HCT116 (cell line): ENCODE data around the gene CBX4. TPM values are rescaled to one million over a fixed set of nuclear protein-coding genes. Genes with fewer than 3 reads are reported as not detected.
"Not testable (repeated sequence)": the region's sequence is repeated elsewhere in the genome, so short reads cannot be mapped to it uniquely, and the experiment has no call there.

Experiments
- ATAC-seq: fragments of 200-7000 bp; cut with Tn5 transposase; 2 replicates; pipeline ENCODE4 v1.9.1; 2020; ENCODE audit warnings: mild to moderate bottlenecking, moderate library complexity
- BruUV-seq: library from RNA; stranded (reverse); fragments of 400-500 nt; replicated peaks from 2 replicates; lab custom pipeline; 2021; lab: Mats Ljungman, UMichigan
- CTCF ChIA-PET: fragments of 300-600 bp; sonication (Branson Sonifier 250); formaldehyde crosslinking; loops from one replicate; lab custom pipeline; 2021; ENCODE audit warnings: antibody characterized with exemption; lab: Charles Lee
- POLR2A ChIA-PET: fragments of 300-600, 350-600 bp; sonication (Branson Sonifier 250); formaldehyde crosslinking; loops from one replicate; lab custom pipeline; 2021; ENCODE audit warnings: antibody characterized with exemption; lab: Charles Lee
- RAD21 ChIA-PET, 2 experiments: fragments of 300-600 bp; sonication (Branson Sonifier 250); formaldehyde crosslinking; loops; one replicate each; lab custom pipeline; 2023; ENCODE audit warnings: low total read pairs in 2 of 2; ENCODE audit not compliant: uncharacterized antibody in 2 of 2, unreplicated experiment in 2 of 2, low non-redundant PET in 1 of 2; lab: Charles Lee
- DNase-seq: peaks from one replicate; pipeline ENCODE4 v3.0.0-alpha.2; 2010; ENCODE audit warnings: low read depth, low spot score
- H2AFZ ChIP-seq: fragments of 200-600 bp; shearing (Covaris generic), sonication (generic); 2 replicates; pipeline ENCODE4 v1.6.1; 2017; ENCODE audit warnings: low read depth, mixed run types, mixed read lengths, antibody characterized with exemption, low read length; ENCODE audit not compliant: poor library complexity, severe bottlenecking
- H3K27ac ChIP-seq: 2 replicates; pipeline ENCODE4 v1.5.1; 2012; ENCODE audit warnings: low read depth, low read length
- H3K27me3 ChIP-seq: fragments of 200-600 bp; sonication (generic); 2 replicates; pipeline ENCODE4 v1.6.1; 2016; ENCODE audit warnings: mixed run types, low read length, mixed read lengths; ENCODE audit not compliant: insufficient read depth
- H3K36me3 ChIP-seq, 2 experiments: fragments of 200-500 bp in 1 of 2; fragments of 200-600 bp in 1 of 2; sonication (Bioruptor generic) in 1 of 2; sonication (generic) in 1 of 2; 2 replicates each; pipeline versions ENCODE4 v1.5.1 to v1.6.1; 2014 to 2016; ENCODE audit warnings: low read length in 2 of 2, inconsistent platforms in 1 of 2, mixed read lengths in 1 of 2, mixed run types in 1 of 2; ENCODE audit not compliant: insufficient read depth in 2 of 2, control insufficient read depth in 1 of 2
- H3K4me1 ChIP-seq, 2 experiments: fragments of 200-600 bp in 1 of 2; sonication (generic) in 1 of 2; 2 replicates each; pipeline versions ENCODE4 v1.5.1 to v1.6.1; 2012 to 2017; ENCODE audit warnings: low read length in 2 of 2, inconsistent platforms in 1 of 2, mild to moderate bottlenecking in 1 of 2, mixed read lengths in 1 of 2, mixed run types in 1 of 2, moderate library complexity in 1 of 2; ENCODE audit not compliant: insufficient read depth in 2 of 2, control insufficient read depth in 1 of 2
- H3K4me2 ChIP-seq: fragments of 200-600 bp; sonication (generic); 2 replicates; pipeline ENCODE4 v1.6.1; 2017; ENCODE audit warnings: mixed run types, low read length, mixed read lengths
- H3K4me3 ChIP-seq, 2 experiments: fragments of 200-600 bp in 1 of 2; sonication (generic) in 1 of 2; replicated peaks in 1 of 2; 2 replicates each; pipeline ENCODE4 v1.5.1; 2011 to 2016; ENCODE audit warnings: low read length in 2 of 2, control low read depth in 1 of 2, low read depth in 1 of 2, mild to moderate bottlenecking in 1 of 2, mixed read lengths in 1 of 2, mixed run types in 1 of 2
- H3K79me2 ChIP-seq: fragments of 200-600 bp; sonication (generic); 2 replicates; pipeline ENCODE4 v1.6.1; 2017; ENCODE audit warnings: mild to moderate bottlenecking, mixed run types, low read length, moderate library complexity, mixed read lengths; ENCODE audit not compliant: insufficient read depth
- H3K9ac ChIP-seq: fragments of 200-600 bp; sonication (generic); 2 replicates; pipeline ENCODE4 v1.6.1; 2016; ENCODE audit warnings: low read length, mixed read lengths
- H3K9me2 ChIP-seq: fragments of 200-600 bp; sonication (generic), shearing (Covaris generic); 2 replicates; pipeline ENCODE4 v1.6.1; 2017; ENCODE audit warnings: mixed run types, mild to moderate bottlenecking, moderate library complexity; ENCODE audit not compliant: insufficient read depth
- H3K9me3 ChIP-seq, 2 experiments: fragments of 200-500 bp in 1 of 2; fragments of 200-600 bp in 1 of 2; sonication (Bioruptor generic) in 1 of 2; sonication (generic) in 1 of 2; 2 replicates each; pipeline ENCODE4 v1.6.1; 2014 to 2017; ENCODE audit warnings: low read length in 2 of 2, mixed read lengths in 2 of 2, inconsistent platforms in 1 of 2, low read depth in 1 of 2, mild to moderate bottlenecking in 1 of 2, mixed run types in 1 of 2, moderate library complexity in 1 of 2; ENCODE audit not compliant: control insufficient read depth in 1 of 2, insufficient read depth in 1 of 2
- H4K20me1 ChIP-seq: fragments of 200-600 bp; sonication (generic), shearing (Covaris generic); 2 replicates; pipeline ENCODE4 v1.6.1; 2017; ENCODE audit warnings: mixed run types, mild to moderate bottlenecking, moderate library complexity; ENCODE audit not compliant: insufficient read depth
- CBX3 ChIP-seq: IDR thresholded peaks from 2 replicates; pipeline ENCODE4 v1.6.1; 2012; ENCODE audit warnings: low read depth
- CEBPB ChIP-seq: IDR thresholded peaks from 2 replicates; pipeline ENCODE4 v1.6.1; 2012; ENCODE audit warnings: low read depth
- ELF1 ChIP-seq: IDR thresholded peaks from 2 replicates; pipeline ENCODE4 v1.6.1; 2012; ENCODE audit warnings: low read depth, borderline replicate concordance
- POLR2AphosphoS5 ChIP-seq: IDR thresholded peaks from 2 replicates; pipeline ENCODE4 v1.6.1; 2011; ENCODE audit warnings: mild to moderate bottlenecking, low read depth, low read length, moderate library complexity
- RAD21 ChIP-seq: IDR thresholded peaks from 2 replicates; pipeline ENCODE4 v1.6.1; 2012; ENCODE audit warnings: low read depth, mild to moderate bottlenecking
- ZFX ChIP-seq: fragments of 450-650 bp; IDR thresholded peaks from 2 replicates; pipeline ENCODE4 v1.6.1; 2017
- intact Hi-C: fragments of 100-400 bp; cut with micrococcal nuclease; formaldehyde crosslinking; loops from 2 replicates; pipeline ENCODE4 v1.10.0; 2022
- total RNA-seq: library from RNA; stranded (reverse); gene quantifications from one replicate; pipeline ENCODE4 v1.2.1, GENCODE V29; 2021; ENCODE audit not compliant: unreplicated experiment

CBX4 gene
- total RNA-seq, 1 experiment from 2014 or later, result 60.9 TPM

GRCh38 chr17:79854080-79855060 is 15.1 kb upstream of the CBX4 start (continued):
- TF ChIP-seq RAD21, result no peak
- no peak for TF ChIP-seq ELF1

- H3K4me1 ChIP-seq, result peaks cover 39 to 44% of the 10 kb centered on the region in 2 experiments
- POLR2A ChIA-PET, result interaction anchor here (7.5 kb wide), 1 partner anchor 14 kb away, joined by 73 read pairs; the partner anchor contains the start of gene CBX4
- H3K27ac ChIP-seq, H3K79me2 ChIP-seq, H3K4me3 ChIP-seq, RAD21 ChIA-PET, H3K9me3 ChIP-seq, ATAC-seq, DNase-seq, H3K27me3 ChIP-seq, BruUV-seq, H3K36me3 ChIP-seq, H4K20me1 ChIP-seq, H3K9me2 ChIP-seq: not testable (repeated sequence)
- intact Hi-C loops, result loop anchor here (5.0 kb wide), 1 partner anchor 134 kb away; no protein-coding TSS in a partner anchor
- H3K9ac ChIP-seq, result 0 out of 2 replicates have a peak overlapping the region, but pooled peaks have one; percentile 33
- CTCF ChIA-PET, result interaction anchor here (6.0 kb wide), 1 partner anchor 13 kb away, joined by 67 read pairs; the partner anchor contains the start of gene CBX4
- peak overlapping the region; percentile 95 for H2AFZ ChIP-seq
- peak overlapping the region; percentile 65 for H3K4me2 ChIP-seq
These were observed 13.9 kb upstream of the CBX4 start for GRCh38 chr17:79853168-79853567.

DNA sequence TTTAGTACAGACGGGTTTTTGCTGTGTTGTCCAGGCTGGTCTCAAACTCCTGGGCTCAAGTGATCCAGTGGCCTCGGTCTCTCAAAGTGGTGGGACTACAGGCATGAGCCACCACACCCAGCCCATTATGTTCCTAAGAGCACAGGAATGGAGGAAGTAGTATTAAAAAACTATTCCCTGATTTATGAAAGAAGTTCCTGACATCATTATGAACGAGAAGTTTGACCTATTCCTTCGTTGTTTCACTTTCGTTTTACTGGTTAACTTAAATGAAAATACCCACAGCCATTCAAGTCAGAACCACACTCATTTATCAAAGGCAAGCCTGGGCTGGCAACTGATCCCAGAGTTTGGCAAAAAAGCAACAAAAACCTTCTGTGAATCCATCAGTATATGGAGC is 13.5 kb upstream of the CBX4 start:
- H3K4me3 ChIP-seq, result peak overlapping the region; percentile 18 to 32
- H3K9ac ChIP-seq, result peak overlapping the region; percentile 33
- ChIA-PET CTCF (interaction anchor here (6.0 kb wide), 1 partner anchor 12 kb away, joined by 67 read pairs; the partner anchor contains the start of gene CBX4), RAD21 (no interaction called here), POLR2A (interaction anchor here (7.5 kb wide), 1 partner anchor 13 kb away, joined by 73 read pairs; the partner anchor contains the start of gene CBX4)
- H2AFZ ChIP-seq, result peak overlapping the region; percentile 95
- H3K27me3 ChIP-seq, result no peaks in the 10 kb centered on the region
- H3K79me2 ChIP-seq, result no peaks in the 10 kb centered on the region
- H3K4me2 ChIP-seq, result peak overlapping the region; percentile 65
- peaks cover 39 to 44% of the 10 kb centered on the region in 2 experiments for H3K4me1 ChIP-seq
- H3K9me2 ChIP-seq, result no peaks in the 10 kb centered on the region
- DNase-seq, result no peak
- H3K27ac ChIP-seq, result peak overlapping the region; percentile 23; the same call in 1 of the 2 replicates
- intact Hi-C loops, result loop anchor here (5.0 kb wide), 1 partner anchor 135 kb away; no protein-coding TSS in a partner anchor
- H4K20me1 ChIP-seq, result no peaks in the 10 kb centered on the region
- no TSS peak for BruUV-seq
- no peaks in the 10 kb centered on the region for H3K36me3 ChIP-seq
- no peak for ATAC-seq
- H3K9me3 ChIP-seq, result no peaks in the 10 kb centered on the region
- no peak for TF ChIP-seq CEBPB
- TF ChIP-seq ZFX, result no peak
- no peak for TF ChIP-seq POLR2AphosphoS5
- no peak for TF ChIP-seq CBX3
- TF ChIP-seq, all 23 proteins: peak for 0
